Rectal smooth muscle tissue (tissue), 1 donor: ENCODE results near the gene TBX2.

ENCODE experiments used
- H3K27ac ChIP-seq: one replicate; pipeline ENCODE4 v1.7.0; 2013; ENCODE audit warnings: low read depth, low read length, inconsistent platforms
- H3K27me3 ChIP-seq: one replicate; pipeline ENCODE4 v1.7.0; 2013; ENCODE audit warnings: low read length; ENCODE audit not compliant: control insufficient read depth, insufficient read depth
- H3K36me3 ChIP-seq: one replicate; pipeline ENCODE4 v1.7.0; 2013; ENCODE audit warnings: low read length; ENCODE audit not compliant: control insufficient read depth, insufficient read depth
- H3K4me1 ChIP-seq: one replicate; pipeline ENCODE4 v1.7.0; 2013; ENCODE audit warnings: low read length; ENCODE audit not compliant: control insufficient read depth, insufficient read depth
- H3K4me3 ChIP-seq: one replicate; pipeline ENCODE4 v1.7.0; 2013; ENCODE audit warnings: low read length
- H3K9ac ChIP-seq: one replicate; pipeline ENCODE4 v1.7.0; 2013; ENCODE audit warnings: low read length

The TBX2 gene

DNA sequence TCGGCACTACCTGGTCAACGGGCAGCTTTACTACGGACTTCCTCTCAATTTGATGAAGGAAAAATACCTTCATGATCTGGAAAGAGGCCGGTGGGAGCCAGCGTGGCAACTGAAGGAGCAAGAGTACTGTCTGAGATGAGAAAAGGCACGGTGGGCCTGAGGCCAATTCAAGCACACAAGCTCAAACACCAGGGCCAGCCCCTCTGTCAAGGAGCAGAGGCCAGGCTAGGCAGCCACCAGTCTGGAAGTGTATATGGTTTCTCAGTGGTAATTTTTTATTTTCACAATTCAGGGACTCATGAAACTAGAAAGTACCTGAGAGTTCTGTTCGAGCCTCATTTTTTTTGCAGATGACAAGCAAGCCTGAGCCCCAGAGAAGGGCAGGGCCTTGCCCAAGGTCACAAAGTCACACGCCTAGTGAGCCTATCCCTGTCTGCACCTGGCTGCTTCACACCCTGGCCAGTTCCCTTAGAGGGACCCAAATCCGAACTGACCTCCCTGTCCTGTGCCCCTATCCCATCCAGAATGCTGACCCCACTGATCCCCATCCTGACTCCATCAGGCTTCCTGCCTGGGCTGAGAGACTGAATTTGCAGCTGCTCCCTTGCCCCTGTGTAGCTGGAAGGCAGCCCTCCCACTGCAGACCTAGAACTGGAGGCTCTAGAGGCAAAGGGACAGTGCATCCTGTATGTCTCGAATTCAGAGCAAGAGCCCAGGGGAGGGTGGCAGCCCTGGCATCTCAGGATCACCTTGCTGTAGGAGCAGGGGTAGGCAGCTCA lies 4.8 kb upstream of the TBX2 start:
- Histone ChIP-seq H3K27me3 (peaks cover 25% of the 10 kb centered on the region), H3K27ac (no peak overlapping the region), H3K4me1 (no peaks in the 10 kb centered on the region), H3K9ac (no peak overlapping the region), H3K4me3 (no peak overlapping the region), H3K36me3 (no peaks in the 10 kb centered on the region)

DNA sequence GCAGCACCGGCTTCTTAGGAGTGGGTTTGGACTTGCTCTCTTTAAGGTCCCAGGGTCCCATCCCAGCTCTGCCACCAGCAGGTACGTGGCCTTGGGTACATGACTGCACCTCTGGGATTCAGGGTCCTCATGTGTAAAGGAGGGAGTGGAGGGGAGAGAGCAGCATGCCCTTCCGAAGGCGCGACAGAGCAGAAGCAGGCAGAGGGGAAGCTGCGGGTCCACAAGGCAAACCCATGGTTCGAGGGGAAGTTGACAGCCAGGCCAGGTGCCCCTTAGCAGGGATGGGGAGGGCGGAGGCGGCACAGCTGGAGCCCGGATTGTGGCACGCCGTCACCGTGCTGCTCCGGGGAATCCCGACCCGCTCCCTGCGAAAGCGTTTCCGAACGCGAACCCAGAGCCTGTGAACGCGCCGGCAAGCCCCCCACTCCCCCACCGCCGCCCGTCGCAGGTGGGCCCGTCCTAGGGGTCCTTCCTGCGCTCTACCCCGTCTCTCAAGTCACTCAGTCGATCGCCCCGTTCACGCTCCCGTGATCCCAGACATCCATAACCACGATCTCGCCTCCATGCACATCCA lies 4.1 kb upstream of the TBX2 start:
- Histone ChIP-seq H3K27ac (no peak overlapping the region), H3K36me3 (no peaks in the 10 kb centered on the region), H3K4me1 (no peaks in the 10 kb centered on the region), H3K9ac (no peak overlapping the region), H3K4me3 (no peak overlapping the region), H3K27me3 (peaks cover 25% of the 10 kb centered on the region)

DNA sequence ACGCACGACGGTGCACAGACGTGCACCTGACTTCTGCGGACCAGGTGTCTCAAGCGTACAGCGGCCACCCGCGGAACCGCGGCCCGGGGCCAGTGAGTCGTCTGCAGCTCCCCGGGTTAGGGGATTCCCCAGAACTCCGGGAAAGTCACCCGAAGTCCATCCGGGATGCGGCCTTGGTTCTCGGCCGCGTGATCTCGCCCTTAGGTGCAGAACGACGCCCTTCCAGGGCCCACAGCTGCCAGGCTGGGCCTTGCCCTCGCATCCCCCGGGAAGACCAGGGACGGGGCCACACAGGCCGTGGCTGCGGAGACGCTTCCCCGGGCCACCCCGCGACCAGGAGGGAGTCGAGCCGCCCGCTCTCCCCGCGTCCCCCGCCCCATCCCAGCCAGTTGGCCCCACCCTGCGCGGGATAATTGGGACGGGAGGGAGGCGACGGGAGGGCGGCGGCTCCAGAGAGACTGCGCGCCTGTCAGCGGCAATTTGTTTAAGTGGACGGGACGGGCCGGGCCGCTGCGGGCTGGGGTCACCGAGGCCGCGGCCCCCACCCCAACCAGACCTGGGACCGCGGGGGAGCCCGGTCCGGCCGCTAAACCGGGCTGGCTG lies 3.6 kb upstream of the TBX2 start:
- Histone ChIP-seq H3K9ac (no peak overlapping the region), H3K27ac (no peak overlapping the region), H3K27me3 (peaks cover 31% of the 10 kb centered on the region), H3K4me1 (no peaks in the 10 kb centered on the region), H3K36me3 (no peaks in the 10 kb centered on the region), H3K4me3 (peak overlapping the region; percentile 27)

DNA sequence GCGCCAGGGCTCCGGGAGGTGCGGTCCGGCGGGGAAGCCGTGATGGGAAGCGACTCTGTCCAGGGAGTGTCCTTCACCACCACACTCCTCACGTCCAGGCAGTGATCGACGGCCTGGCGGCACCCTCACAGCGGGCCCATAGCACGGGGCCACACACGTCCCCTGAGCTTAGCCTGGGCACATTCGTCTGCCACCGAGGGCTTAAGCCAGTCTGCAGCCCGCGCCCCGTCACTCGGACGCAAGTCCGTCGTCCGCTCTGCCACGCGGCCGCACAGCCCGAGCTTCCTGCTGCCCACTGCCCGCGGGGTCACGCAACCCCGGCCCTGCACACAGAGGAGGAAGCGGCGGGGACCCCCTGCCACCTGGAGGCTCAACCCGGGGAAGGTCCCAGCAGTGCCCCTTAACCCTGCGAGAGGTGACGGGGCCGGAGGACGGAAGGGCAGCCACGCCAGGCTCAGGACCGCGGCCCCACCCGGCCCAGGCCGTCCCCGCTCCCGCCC lies 3.0 kb upstream of the TBX2 start:
- peaks cover 37% of the 10 kb centered on the region for H3K27me3 ChIP-seq
- H3K4me1 ChIP-seq, result no peaks in the 10 kb centered on the region
- H3K9ac ChIP-seq, result no peak overlapping the region
- H3K36me3 ChIP-seq, result no peaks in the 10 kb centered on the region
- peak overlapping the region; percentile 27 for H3K4me3 ChIP-seq
- H3K27ac ChIP-seq, result no peak overlapping the region

- Histone ChIP-seq H3K36me3 (no peaks in the 10 kb centered on the region), H3K4me1 (no peaks in the 10 kb centered on the region), H3K9ac (no peak overlapping the region), H3K27me3 (peaks cover 41% of the 10 kb centered on the region), H3K27ac (no peak overlapping the region), H3K4me3 (peak overlapping the region; percentile 43)
These were observed 2.4 kb upstream of the TBX2 start for GRCh38 chr17:61397086-61397842.

- H3K4me1 ChIP-seq, result peaks cover under 1% of the 10 kb centered on the region
These were observed 917 bp upstream of the TBX2 start for GRCh38 chr17:61398721-61399130.

GRCh38 chr17:61400066-61400716 lies 548 bp downstream of the TBX2 start:
- H3K27me3 ChIP-seq, result peaks cover 63% of the 10 kb centered on the region
- peak overlapping the region; percentile 47 for H3K4me3 ChIP-seq
- no peak overlapping the region for H3K27ac ChIP-seq
- no peak overlapping the region for H3K9ac ChIP-seq
- H3K4me1 ChIP-seq, result peaks cover 8% of the 10 kb centered on the region
- H3K36me3 ChIP-seq, result no peaks in the 10 kb centered on the region

More at GRCh38 chr17:61398721-61399130, 917 bp upstream of the TBX2 start:
- peaks cover 51% of the 10 kb centered on the region for H3K27me3 ChIP-seq
- peak overlapping the region; percentile 36 for H3K4me3 ChIP-seq
- no peak overlapping the region for H3K9ac ChIP-seq
- H3K36me3 ChIP-seq, result no peaks in the 10 kb centered on the region
- H3K27ac ChIP-seq, result no peak overlapping the region

- Histone ChIP-seq H3K27ac (no peak overlapping the region), H3K36me3 (no peaks in the 10 kb centered on the region), H3K4me1 (peaks cover 8% of the 10 kb centered on the region), H3K27me3 (peaks cover 69% of the 10 kb centered on the region), H3K9ac (no peak overlapping the region), H3K4me3 (peak overlapping the region; percentile 47)
These were observed 1.2 kb downstream of the TBX2 start for GRCh38 chr17:61400717-61401388.

DNA sequence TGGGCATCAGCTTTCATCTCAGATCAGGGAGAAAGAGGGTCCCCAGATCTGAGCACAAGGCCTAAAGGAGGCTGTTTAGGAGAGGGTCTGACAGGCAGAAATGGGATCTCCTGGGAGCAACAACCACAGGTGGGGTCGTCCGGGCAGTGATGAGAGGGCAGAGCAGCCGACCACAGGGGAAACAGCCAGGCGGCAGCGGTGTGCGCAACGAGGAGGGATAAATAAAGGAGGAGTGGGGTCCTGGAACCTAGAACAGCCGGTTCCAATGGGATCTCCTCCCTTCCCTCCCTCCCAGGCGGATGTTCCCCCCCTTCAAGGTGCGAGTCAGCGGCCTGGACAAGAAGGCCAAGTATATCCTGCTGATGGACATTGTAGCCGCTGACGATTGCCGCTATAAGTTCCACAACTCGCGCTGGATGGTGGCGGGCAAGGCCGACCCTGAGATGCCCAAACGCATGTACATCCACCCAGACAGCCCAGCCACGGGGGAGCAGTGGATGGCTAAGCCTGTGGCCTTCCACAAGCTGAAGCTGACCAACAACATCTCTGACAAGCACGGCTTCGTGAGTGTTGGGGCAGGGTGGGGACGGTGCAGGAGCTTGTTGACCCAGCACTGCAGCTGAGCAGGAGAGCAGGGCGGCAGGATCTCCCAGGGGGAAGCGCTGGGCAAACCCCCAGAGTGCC lies 1.9 kb downstream of the TBX2 start:
- peak overlapping the region; percentile 47 for H3K4me3 ChIP-seq
- H3K4me1 ChIP-seq, result peaks cover 8% of the 10 kb centered on the region
- H3K27me3 ChIP-seq, result peaks cover 70% of the 10 kb centered on the region
- H3K27ac ChIP-seq, result no peak overlapping the region
- no peak overlapping the region for H3K9ac ChIP-seq
- H3K36me3 ChIP-seq, result no peaks in the 10 kb centered on the region

DNA sequence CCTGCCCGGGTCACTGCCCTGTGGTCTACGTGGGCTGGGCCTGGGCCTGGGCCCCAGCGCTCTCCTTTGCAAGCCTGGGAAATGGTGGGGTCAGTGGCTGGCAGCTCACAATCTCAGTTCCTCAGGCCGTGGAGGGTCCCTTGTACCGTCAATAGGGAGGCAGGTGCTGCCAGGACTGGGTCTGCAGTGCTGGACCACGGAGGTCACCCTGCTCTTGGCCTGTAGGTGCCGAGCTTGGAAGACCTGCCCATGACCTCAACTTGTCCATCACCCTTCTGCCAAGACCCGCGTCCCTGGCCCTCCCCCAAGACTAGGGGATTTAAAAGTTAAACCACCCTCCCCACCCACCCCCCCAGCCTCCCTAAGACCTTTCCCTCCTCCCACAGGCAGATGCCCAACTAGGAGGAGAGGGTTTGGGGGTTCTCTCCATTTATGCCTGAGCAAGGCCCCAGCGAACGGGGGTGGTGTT lies 2.5 kb downstream of the TBX2 start:
- no peak overlapping the region for H3K27ac ChIP-seq
- H3K9ac ChIP-seq, result no peak overlapping the region
- peaks cover 66% of the 10 kb centered on the region for H3K27me3 ChIP-seq
- peak overlapping the region; percentile 0 for H3K4me3 ChIP-seq
- H3K4me1 ChIP-seq, result peaks cover 8% of the 10 kb centered on the region
- no peaks in the 10 kb centered on the region for H3K36me3 ChIP-seq
